GM12878 (cell line): ENCODE measurements around the gene RBM44. TPM values are rescaled to one million over a fixed set of nuclear protein-coding genes. Genes with fewer than 3 reads are reported as not detected.

Experiments
- BRCA1 ChIP-seq: IDR thresholded peaks from 2 replicates; pipeline ENCODE4 v1.6.1; 2011; ENCODE audit warnings: low read depth, low read length, improper control_type of control experiment
- POLR2AphosphoS5 ChIP-seq: IDR thresholded peaks from 2 replicates; pipeline ENCODE4 v1.6.1; 2011; ENCODE audit warnings: mild to moderate bottlenecking, low read length, inconsistent platforms
- RB1 ChIP-seq: fragments of 450-650 bp; formaldehyde crosslinking; IDR thresholded peaks from 2 replicates; pipeline ENCODE4 v1.6.1; 2017; ENCODE audit warnings: mild to moderate bottlenecking, borderline replicate concordance
- RCOR1 ChIP-seq: conservative IDR thresholded peaks from 2 replicates; pipeline ENCODE4 v1.6.1; 2012; ENCODE audit warnings: low read depth, low read length, improper control_type of control experiment
- ZNF217 ChIP-seq: fragments of 450-650 bp; IDR thresholded peaks from 2 replicates; pipeline ENCODE4 v1.6.1; 2017; ENCODE audit warnings: antibody characterized with exemption, mild to moderate bottlenecking
- polyA plus RNA-seq, 11 experiments: library from polyadenylated mRNA; depleted of rRNA in 4 of 11; unstranded in 6 of 11; stranded (reverse) in 5 of 11; fragments of >200 nt; fragmentation: Nextera tagmentation in 4 of 11; fragmentation: Illumina TruSeq in 1 of 11; extraction: Ambion mirVana in 4 of 11; extraction: Trizol in 1 of 11; gene quantifications; 1 replicate in 1 of 11; 2 replicates in 10 of 11; pipeline versions ENCODE4 v1.2.1 to v1.2.3, GENCODE V29; 2011 to 2016; ENCODE audit warnings: inconsistent platforms in 2 of 11, missing spikeins in 2 of 11, low read depth in 1 of 11
- total RNA-seq, 4 experiments: library from RNA; depleted of rRNA in 3 of 4; stranded (reverse); fragments of >200 nt in 3 of 4; fragmentation: Illumina TruSeq in 1 of 4; extraction: Trizol in 1 of 4; gene quantifications; 2 replicates each; pipeline versions ENCODE4 v1.2.1 to v1.2.3, GENCODE V29; 2013 to 2021
- TF ChIP-seq, protein P1 (sequence below): fragments of 450-650 bp; IDR thresholded peaks from 2 replicates; pipeline ENCODE4 v1.6.1; 2016; ENCODE audit warnings: mild to moderate bottlenecking
- TF ChIP-seq, protein P2 (sequence below): IDR thresholded peaks from 2 replicates; pipeline ENCODE4 v1.6.1; 2011; ENCODE audit warnings: borderline replicate concordance, low read depth, mild to moderate bottlenecking, moderate library complexity, mixed read lengths, low read length; ENCODE audit not compliant: insufficient read depth; ENCODE audit errors: extremely low read length
- TF ChIP-seq, protein P3 (sequence below): fragments of 150-350 bp; IDR thresholded peaks from 2 replicates; pipeline ENCODE4 v1.6.1; 2016; ENCODE audit warnings: low read depth, low read length
- TF ChIP-seq, protein P4 (sequence below): fragments of 450-650 bp; conservative IDR thresholded peaks from 2 replicates; pipeline ENCODE4 v1.6.1; 2017; ENCODE audit warnings: mild to moderate bottlenecking, moderate library complexity
- TF ChIP-seq, protein P5 (sequence below), 3 experiments: IDR thresholded peaks in 2 of 3; conservative IDR thresholded peaks in 1 of 3; 2 replicates each; pipeline ENCODE4 v1.5.1; 2011; ENCODE audit warnings: low read depth in 3 of 3, low read length in 3 of 3, mild to moderate bottlenecking in 3 of 3, control low read depth in 2 of 3, moderate library complexity in 2 of 3, inconsistent platforms in 1 of 3, mixed read lengths in 1 of 3; ENCODE audit not compliant: control insufficient read depth in 2 of 3, insufficient read depth in 1 of 3; ENCODE audit errors: extremely low read depth in 1 of 3
- TF ChIP-seq, protein P6 (sequence below): fragments of 450-650 bp; IDR thresholded peaks from 2 replicates; pipeline ENCODE4 v1.6.1; 2018; ENCODE audit warnings: borderline replicate concordance, mild to moderate bottlenecking; ENCODE audit not compliant: partially characterized antibody

The RBM44 gene
- total and polyA plus RNA-seq, 10 of the 15 experiments (the other 5 are each of a cell fraction or from before 2014, with no cell fraction given): 0.14 to 1.4 (median 0.62) TPM; not detected in 1

DNA sequence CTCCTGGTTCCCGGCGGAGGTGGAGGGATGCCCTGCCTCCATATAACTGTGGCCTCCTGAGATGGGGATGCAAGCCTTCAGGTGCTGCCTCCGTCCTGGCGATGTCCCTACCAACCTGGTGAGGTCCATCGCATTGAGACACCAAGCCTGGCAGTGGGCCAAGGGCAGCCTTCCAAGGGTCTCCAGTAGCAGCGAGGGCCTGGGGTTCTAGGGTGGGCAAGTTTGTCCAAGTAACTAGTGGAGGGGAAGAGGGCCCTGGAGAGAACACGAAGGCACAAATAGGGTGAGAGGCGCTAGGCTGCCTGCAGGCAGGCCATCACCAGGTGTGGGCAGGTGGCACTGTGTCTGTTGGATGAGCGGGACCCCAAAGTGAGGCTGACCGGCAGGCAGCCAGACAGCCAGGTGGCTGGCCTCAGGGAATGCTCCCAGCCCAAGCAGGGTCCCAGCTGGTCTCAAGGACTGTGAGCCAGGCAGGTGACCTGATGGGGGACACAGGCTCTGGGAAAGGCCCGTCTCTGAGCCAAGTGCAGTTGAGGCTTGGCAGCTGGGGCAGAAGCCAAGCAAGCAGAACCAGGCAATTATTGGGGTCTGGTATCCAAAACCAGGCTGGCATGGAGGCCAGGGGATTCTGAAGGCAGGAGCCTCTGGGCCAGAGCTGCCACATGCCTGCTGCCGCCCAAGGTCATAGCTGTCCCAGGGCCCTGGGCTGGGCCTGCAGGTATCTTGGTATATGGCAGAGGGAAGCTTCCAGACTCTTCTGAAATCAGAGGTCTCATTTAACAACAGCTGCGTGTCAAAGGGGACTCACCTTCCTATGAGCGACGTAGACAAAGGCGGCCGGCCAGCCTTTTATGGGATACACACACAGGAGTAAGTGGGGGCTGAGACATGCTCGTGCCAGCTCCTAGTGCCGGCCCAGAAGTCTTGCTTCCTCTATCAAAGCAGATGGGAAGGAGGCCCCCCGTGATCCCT lies 84.2 kb downstream of the RBM44 start (continued):
- TF ChIP-seq, protein P1, sequence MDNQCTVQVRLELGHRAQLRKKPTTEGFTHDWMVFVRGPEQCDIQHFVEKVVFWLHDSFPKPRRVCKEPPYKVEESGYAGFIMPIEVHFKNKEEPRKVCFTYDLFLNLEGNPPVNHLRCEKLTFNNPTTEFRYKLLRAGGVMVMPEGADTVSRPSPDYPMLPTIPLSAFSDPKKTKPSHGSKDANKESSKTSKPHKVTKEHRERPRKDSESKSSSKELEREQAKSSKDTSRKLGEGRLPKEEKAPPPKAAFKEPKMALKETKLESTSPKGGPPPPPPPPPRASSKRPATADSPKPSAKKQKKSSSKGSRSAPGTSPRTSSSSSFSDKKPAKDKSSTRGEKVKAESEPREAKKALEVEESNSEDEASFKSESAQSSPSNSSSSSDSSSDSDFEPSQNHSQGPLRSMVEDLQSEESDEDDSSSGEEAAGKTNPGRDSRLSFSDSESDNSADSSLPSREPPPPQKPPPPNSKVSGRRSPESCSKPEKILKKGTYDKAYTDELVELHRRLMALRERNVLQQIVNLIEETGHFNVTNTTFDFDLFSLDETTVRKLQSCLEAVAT: no peak
- TF ChIP-seq POLR2AphosphoS5: no peak
- TF ChIP-seq, protein P2, sequence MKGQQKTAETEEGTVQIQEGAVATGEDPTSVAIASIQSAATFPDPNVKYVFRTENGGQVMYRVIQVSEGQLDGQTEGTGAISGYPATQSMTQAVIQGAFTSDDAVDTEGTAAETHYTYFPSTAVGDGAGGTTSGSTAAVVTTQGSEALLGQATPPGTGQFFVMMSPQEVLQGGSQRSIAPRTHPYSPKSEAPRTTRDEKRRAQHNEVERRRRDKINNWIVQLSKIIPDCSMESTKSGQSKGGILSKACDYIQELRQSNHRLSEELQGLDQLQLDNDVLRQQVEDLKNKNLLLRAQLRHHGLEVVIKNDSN: no peak
- no peak for TF ChIP-seq RB1
- no peak for TF ChIP-seq ZNF217
- TF ChIP-seq, protein P3, sequence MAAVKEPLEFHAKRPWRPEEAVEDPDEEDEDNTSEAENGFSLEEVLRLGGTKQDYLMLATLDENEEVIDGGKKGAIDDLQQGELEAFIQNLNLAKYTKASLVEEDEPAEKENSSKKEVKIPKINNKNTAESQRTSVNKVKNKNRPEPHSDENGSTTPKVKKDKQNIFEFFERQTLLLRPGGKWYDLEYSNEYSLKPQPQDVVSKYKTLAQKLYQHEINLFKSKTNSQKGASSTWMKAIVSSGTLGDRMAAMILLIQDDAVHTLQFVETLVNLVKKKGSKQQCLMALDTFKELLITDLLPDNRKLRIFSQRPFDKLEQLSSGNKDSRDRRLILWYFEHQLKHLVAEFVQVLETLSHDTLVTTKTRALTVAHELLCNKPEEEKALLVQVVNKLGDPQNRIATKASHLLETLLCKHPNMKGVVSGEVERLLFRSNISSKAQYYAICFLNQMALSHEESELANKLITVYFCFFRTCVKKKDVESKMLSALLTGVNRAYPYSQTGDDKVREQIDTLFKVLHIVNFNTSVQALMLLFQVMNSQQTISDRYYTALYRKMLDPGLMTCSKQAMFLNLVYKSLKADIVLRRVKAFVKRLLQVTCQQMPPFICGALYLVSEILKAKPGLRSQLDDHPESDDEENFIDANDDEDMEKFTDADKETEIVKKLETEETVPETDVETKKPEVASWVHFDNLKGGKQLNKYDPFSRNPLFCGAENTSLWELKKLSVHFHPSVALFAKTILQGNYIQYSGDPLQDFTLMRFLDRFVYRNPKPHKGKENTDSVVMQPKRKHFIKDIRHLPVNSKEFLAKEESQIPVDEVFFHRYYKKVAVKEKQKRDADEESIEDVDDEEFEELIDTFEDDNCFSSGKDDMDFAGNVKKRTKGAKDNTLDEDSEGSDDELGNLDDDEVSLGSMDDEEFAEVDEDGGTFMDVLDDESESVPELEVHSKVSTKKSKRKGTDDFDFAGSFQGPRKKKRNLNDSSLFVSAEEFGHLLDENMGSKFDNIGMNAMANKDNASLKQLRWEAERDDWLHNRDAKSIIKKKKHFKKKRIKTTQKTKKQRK: no peak
- TF ChIP-seq BRCA1: no peak
- TF ChIP-seq, protein P4, sequence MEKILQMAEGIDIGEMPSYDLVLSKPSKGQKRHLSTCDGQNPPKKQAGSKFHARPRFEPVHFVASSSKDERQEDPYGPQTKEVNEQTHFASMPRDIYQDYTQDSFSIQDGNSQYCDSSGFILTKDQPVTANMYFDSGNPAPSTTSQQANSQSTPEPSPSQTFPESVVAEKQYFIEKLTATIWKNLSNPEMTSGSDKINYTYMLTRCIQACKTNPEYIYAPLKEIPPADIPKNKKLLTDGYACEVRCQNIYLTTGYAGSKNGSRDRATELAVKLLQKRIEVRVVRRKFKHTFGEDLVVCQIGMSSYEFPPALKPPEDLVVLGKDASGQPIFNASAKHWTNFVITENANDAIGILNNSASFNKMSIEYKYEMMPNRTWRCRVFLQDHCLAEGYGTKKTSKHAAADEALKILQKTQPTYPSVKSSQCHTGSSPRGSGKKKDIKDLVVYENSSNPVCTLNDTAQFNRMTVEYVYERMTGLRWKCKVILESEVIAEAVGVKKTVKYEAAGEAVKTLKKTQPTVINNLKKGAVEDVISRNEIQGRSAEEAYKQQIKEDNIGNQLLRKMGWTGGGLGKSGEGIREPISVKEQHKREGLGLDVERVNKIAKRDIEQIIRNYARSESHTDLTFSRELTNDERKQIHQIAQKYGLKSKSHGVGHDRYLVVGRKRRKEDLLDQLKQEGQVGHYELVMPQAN: no peak
- TF ChIP-seq, protein P5, sequence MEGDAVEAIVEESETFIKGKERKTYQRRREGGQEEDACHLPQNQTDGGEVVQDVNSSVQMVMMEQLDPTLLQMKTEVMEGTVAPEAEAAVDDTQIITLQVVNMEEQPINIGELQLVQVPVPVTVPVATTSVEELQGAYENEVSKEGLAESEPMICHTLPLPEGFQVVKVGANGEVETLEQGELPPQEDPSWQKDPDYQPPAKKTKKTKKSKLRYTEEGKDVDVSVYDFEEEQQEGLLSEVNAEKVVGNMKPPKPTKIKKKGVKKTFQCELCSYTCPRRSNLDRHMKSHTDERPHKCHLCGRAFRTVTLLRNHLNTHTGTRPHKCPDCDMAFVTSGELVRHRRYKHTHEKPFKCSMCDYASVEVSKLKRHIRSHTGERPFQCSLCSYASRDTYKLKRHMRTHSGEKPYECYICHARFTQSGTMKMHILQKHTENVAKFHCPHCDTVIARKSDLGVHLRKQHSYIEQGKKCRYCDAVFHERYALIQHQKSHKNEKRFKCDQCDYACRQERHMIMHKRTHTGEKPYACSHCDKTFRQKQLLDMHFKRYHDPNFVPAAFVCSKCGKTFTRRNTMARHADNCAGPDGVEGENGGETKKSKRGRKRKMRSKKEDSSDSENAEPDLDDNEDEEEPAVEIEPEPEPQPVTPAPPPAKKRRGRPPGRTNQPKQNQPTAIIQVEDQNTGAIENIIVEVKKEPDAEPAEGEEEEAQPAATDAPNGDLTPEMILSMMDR (IDR thresholded peaks at IDR 0.05 in 2 of 3, conservative IDR thresholded peaks at IDR 0.05 in 1 of 3; ENCODE audit: control insufficient read depth in 2 of 3, extremely low read depth in 1 of 3, insufficient read depth in 1 of 3, low read depth in 3 of 3, low read length in 3 of 3): no peak
- TF ChIP-seq, protein P6, sequence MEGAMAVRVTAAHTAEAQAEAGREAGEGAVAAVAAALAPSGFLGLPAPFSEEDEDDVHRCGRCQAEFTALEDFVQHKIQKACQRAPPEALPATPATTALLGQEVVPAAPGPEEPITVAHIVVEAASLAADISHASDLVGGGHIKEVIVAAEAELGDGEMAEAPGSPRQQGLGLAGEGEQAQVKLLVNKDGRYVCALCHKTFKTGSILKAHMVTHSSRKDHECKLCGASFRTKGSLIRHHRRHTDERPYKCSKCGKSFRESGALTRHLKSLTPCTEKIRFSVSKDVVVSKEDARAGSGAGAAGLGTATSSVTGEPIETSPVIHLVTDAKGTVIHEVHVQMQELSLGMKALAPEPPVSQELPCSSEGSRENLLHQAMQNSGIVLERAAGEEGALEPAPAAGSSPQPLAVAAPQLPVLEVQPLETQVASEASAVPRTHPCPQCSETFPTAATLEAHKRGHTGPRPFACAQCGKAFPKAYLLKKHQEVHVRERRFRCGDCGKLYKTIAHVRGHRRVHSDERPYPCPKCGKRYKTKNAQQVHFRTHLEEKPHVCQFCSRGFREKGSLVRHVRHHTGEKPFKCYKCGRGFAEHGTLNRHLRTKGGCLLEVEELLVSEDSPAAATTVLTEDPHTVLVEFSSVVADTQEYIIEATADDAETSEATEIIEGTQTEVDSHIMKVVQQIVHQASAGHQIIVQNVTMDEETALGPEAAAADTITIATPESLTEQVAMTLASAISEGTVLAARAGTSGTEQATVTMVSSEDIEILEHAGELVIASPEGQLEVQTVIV: no peak
- no peak for TF ChIP-seq RCOR1
- TF ChIP-seq, all 136 proteins: peak for 0
